ENCODE measurements around the gene ARGLU1.

ARGLU1 gene

DNA sequence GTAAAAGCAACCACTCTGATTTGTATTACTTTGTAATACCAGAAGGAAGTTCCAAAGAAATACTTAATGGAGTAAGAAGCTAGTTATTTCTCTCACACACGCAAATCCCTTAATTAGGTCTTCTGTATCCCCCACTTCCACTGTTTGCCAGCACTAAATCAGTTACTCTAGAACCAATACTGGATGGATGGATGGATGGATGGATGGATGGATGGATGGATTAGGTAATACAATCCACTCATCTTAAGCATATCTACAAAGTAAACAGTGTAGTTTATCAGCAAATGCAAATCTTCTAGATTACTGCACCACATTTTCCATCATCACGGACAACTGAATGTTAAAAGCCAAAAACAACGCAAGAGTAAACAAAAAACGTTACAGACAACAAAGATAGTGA lies 27.3 kb downstream of the ARGLU1 start:
- no peak for DNase-seq

DNA sequence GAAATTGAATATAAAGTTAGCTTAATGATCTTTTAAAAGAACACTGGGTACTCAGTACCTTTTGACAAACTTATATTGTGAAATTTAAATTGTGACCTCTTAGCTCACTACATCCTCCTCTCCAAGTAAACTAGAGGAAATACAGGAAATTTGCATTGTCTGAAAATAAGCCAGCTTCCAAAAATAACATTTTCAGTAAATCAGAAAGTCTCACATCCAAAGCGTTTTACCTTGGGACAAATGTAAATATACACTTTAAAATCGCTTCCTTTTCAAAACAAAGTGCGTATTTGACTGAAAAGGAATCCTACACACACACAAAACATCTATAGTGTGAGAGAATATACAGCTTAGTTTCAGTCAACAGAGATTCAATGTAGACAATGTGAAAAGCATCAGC lies 30.4 kb downstream of the ARGLU1 start:
- no peak for DNase-seq

DNA sequence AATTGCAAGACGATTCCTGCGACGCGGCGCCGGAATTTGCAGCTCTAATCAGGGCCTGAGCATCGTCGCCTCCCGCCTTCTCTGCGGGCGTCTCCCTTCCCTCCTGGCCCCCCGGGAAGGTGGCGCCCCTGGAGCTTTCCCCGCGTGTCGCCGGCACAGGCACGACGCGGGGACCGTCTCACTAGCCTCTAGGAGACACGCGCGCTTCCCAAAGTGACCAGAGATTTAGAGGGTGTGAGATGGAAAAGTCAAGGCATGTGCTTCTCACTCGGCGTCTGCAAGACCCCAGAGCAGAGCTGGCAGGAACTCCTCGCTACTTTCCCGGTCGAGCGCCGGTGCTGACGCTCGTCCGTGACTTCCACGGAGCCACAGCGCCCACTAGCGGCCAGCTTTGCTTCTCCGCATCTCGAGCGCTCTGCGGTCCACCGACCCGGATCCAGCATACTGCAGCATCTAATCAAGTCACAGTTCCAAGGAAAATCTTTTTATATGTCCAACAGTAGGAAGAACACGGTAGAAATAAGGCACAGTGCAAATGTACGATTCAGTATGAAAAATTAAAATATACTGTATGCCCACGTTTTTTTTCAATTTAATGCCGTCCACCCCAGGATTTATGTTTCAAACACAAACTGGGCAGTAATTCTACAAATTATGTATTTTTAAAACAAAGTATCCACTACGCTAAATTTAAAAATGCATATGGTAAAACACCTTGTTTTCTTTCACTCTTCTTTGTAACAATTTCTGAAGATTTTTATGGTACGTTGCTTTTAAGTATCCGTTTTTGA lies 31.5 kb downstream of the ARGLU1 start:
- DNase-seq = peak in 1 of 2 experiments; percentile 63

DNA sequence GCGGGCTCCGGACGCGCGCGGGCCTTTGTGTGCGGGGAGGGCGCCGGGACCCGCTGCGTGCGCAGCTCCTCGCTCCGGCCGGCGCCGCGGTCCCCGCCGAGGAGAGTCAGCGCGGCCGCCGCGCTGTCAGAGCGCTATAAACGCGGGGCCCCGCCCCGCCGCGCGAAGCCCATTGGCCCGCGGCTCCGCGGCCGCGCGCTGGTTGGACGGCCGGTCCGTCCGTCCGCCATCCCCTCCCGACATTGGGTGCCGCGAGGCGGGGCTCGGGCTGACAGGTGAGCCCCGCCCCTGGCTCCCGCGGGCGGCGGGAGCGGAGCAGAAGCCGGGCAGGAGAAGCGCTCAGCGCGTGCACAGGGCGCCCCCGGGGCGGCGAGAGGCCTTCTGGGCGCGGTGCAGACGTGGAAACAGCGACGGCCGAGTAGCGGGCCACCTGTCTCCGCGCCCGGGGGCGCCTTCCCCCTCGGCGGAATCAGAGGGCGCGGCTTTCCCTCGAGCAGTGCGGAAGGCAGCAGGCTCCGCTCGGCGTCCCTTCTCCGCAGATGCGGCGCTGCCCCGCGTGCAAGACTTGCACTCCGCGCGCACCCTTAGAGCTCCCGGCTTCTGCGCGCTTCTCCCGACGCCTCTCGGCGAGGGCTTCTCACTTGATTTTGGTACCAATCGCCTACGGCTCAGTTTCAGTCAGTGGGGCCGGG lies 32.2 kb downstream of the ARGLU1 start, which contains the start of gene EFNB2:
Gene EFNB2 (minus strand): TSS at position 111 of the 692 bp plus-strand sequence. CDS start 698 bp downstream, outside the sequence.
- peak; percentile 25 to 73 for DNase-seq

DNA sequence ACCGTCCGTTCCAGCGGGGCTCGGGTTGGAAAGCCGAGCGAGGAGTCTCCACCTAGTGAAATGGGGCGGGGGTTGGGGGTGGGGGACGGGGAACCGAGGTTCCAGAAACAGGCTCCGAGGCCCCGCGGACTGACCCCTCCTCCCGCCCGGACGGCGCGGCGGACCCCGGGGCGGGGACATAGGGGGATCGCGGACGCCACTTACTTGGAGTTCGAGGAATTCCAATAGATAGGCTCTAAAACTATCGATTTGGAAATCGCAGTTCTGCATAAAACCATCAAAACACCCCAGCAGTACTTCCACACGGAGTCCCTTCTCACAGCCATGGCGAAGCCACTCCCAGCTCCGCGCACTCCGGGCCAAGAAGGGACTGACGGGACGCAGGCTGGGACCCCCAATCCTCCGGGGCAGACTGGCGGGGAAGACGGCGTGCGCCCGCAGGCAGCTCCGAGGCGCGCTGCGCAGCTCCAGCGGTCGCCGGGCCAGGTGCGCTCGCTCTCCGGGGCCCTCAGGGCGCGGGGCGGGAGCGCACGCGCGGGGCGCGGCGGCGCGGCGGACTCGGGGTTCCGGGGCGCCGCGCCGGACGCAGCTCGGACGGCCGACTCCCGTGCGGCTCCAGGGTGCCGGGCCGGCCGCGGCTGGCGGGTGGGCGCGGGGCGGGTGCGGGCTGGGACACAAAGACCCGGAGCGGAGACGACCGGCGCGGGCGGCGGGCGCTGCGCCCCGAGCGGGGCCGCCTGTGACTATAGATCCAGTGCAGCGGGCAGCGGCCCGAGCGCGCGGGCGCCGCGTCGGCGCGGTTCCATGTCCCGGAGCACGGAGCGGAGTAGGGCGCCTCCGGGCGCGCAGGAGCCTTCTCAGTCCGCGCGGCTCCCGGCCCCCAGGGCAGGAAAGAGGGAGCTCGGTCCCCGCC lies 33.0 kb downstream of the ARGLU1 start:
- DNase-seq = no peak

DNA sequence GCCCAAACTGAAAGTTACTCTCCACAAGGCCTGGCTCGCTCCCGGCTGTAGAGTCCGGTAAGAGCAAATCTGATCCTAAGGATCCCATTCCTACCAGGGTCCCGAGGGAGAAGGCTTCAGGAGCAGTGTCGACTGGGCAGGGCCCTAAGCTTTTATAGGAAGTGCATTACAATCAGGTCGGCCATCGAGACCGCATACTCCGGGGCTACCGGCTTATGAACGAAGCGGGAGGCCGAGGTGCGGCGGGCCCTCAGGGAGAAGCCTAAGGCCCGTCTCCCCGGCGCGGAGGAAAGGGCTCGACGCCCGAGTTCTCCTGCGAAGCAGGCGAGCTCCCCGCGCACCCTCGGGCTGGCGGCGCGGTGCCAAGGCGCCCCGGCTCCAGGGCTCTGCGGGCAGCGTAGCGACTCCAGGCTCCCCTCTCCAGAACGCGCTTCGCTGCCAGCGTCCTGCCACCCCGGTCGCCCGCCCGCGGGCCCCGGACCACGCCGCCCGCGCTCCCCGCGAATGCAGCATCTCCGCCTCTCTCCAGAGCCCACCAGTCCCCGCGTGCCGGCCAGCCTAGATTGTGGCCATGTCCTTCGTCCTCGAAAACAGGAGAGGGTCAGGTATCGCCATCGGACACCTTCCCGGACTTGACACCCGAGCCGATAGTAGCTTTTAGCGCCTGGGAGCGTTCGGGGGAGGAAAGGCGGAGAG lies 33.8 kb downstream of the ARGLU1 start:
- DNase-seq = no peak

DNA sequence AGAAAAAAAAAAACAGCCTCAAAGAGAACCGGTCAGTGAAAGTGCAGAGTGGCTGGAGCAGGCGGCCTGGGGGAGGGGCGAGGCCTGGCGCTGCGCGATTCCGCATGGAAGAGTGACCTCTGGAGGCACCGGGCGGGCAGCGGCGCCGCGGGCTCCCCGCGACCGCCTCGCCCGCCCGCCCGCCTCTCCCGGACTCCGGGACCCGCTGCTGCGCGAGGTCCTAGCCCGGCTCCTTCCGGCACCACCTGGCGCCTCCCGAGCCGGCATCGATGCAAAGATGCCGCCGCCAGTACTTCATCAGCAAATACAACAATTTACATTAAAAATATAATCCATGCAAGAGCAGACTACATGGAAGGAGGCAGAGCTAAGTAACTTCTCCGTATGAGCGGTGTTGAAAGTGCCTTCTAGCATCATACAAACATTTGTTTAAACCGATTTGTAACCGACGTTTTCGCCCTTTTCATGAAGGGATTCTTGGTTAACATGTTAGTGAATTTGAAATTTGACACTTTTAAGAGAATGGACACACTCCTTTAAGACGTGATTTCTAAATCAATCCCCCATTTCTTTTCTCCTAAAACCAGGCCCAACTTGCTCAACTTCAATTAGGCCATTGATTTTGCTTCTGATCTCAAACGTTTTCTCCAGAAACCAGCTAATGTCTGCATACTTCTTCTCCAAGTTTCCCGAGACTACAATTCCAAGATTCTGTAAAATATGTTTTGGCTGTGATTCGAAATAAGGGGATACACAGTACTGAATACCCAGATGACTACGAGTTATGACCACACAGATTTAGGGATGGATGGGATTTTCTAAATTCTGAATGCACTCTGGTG lies 34.6 kb downstream of the ARGLU1 start:
- DNase-seq = no peak

DNA sequence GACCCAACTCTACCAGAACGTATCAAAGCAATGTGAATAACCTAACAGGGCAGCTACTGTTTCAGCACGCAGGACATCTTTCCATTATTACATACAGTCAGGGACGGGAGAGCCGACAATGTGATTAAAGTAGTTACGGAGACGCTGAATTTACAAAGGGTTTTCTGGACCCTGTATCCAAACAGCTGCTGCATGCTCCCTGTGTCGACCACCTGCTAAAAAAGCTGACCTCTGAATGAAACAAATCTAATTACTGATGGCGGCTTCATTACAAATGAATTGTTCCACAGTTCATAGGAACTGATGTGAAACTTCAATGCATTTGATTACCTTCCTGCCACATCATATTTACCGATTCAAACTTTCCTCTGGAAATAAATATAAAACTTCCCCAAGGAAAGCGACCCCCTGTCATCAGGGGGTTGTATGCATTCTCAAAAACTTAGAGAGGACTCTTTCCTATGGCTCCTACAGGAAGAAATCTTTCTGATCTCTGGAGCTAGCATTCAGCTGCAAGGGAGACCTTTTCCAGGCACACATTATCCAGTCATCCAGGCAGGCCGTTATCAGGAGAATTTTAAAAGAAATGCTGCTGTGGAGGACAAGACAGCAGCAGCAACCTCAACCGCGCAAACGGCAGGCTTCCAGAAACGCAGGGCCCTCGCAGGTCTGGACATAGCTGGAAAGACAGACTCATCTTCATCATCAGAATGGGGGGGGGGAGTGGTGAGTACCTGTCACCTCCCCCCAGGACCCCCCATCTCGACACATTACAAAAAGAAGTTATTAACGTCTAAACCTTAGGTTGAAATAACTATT lies 35.6 kb downstream of the ARGLU1 start:
- no peak for DNase-seq

DNA sequence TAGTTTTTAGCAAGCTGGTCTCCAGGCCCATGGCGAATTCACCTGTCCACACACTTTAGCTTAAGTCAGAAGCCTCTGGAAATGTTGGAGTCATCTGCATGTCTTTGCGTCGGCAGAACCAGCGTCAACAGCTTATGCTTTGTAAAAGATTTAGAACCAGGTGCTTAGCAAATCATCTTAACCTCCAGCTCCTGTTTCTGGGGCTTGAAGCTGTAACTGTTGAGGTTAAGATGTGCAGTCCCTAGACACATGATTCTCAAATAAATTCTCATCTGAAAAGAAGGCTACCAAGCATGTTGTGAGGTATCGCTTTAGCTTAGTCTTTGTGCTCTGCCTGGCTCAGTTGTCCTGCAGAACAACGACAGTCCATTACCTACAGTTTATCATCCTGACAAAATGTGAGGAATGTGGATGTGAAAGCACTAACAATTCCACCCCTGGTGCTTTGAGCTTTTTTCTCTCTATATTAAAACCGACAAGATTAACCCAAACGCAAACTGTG lies 36.9 kb downstream of the ARGLU1 start:
- DNase-seq = no peak

DNA sequence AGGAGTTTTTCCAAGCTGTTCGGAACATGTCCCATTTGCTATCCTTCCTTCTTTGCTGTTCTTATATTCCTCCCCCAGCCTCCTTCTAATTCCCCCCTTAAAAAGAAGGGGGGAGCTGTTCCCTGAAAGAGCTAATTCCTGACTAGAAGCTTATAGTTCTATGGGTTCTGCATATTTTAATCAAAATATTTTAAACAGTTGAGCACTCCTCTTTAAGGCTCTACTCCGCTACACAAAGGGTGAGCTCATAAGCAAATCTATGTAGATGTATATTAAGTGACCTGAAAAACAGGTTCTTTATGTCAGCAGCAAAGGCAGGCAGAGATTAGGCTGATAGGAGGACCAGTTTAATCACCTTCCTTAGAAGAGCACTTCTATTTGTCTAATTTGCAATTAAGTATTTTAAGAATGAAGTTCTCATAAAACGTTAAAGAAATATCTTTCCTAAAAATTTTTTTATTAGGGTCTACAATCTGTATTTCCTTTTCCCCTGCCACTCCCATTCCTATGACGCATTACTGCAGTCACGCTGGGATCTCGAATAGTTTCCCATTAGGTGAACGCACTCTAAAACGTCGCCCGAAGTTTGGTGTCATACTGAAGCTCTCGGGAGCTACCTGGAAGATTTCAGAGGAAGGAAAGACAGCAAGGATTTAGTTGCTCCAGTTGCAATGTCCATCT lies 37.6 kb downstream of the ARGLU1 start:
- no peak for DNase-seq

DNA sequence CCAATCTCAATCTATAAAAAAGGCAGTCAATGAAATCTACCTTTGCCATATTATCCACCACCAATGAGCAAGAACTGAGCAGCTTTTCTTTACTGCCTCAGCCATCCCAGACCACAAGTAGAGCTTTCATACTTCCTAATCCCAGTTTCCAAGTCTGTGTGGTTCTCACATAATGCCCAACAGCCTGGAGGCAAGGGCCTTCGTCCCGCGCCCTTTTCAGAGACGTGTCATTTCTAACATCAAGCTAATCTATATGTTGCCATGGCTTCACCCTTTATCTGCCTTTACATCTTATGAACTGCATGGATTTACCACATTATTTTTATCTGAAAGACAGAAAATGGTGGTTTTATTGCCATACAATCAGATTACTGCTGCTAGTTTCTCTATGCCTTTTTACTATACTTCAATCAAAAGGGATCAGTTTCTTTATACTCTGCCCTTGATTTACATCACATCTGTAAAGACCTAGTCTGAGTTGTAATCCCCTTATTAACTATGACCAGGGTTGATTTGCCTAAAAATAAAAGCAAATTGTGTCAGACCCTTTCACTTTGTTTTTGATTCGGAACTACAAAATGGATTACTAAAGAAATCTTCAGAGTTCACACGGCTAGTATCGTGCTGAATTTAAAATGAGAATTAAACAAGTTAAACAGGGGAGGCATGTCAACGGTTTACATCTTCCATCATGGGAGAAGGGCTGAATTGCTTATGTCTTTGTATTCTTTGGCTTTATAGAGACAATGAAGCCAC lies 38.3 kb downstream of the ARGLU1 start:
- DNase-seq = no peak

DNA sequence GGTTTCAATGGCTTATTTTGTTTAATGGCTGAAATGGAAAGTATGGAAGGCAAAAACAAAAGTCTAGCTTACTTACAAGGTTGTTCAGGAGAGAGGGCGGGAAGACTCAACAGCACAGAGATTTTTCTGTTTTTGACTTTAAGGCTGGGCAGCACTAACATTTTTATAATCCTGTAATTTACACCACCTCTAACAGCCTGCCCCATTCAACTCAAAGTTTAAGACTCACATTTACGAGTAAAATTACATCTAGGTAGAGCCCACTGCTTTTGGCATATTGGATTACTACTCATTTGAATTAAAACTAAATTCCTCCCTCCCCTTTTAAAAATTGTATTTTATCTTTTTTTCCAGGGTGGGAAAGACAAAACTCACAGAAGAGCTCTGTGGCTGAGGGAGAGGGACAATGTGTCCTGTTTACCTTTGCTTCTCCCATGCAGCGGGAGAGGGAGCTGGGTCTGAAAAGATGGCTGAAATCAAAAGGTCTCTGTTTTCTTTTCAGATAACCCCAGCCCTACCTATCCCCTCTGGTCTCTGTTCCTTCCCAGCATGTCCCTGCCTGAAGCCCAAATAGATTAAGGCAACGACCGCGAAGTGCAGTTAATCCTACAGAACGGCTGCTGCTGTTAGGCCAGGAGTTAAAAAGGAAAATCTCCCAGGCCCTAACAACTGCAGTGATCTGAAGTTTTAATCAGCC lies 39.1 kb downstream of the ARGLU1 start:
- no peak for DNase-seq

DNA sequence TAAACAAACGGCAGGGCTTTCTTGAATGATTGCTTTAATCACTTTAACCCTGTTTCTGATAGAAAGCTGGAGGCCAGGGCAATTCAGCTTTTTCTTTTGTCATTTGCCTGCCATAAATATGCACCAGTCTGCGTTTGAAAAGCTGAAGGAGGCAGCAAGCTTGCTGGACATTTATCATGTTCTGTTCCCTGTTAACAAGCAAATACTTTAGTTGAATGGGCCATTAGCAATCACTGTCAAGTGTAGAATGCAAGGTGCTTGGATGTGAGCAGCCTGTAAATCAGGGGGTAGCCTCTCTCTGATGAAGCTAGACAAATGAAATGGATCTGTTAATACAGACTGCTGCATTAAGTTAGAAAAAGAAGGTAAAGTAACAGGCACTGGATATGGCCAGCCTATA lies 40.1 kb downstream of the ARGLU1 start:
- DNase-seq = no peak

DNA sequence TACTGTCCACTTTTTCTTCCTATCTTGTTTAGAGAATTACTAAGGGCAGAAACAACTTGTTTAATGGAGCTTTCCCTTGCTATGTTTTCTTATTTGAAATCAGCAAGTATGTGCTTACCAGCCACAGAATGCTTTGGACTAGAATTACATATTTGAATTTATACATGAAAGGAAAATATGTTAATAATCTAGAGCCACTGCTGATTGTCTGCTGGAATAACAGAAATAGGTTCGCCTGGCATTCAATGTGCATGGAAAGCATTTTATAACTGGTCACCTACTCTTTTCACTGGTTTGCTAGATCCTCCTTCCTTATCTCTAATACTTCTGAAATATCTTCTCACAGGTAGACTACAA lies 40.5 kb downstream of the ARGLU1 start:
- no peak for DNase-seq

DNA sequence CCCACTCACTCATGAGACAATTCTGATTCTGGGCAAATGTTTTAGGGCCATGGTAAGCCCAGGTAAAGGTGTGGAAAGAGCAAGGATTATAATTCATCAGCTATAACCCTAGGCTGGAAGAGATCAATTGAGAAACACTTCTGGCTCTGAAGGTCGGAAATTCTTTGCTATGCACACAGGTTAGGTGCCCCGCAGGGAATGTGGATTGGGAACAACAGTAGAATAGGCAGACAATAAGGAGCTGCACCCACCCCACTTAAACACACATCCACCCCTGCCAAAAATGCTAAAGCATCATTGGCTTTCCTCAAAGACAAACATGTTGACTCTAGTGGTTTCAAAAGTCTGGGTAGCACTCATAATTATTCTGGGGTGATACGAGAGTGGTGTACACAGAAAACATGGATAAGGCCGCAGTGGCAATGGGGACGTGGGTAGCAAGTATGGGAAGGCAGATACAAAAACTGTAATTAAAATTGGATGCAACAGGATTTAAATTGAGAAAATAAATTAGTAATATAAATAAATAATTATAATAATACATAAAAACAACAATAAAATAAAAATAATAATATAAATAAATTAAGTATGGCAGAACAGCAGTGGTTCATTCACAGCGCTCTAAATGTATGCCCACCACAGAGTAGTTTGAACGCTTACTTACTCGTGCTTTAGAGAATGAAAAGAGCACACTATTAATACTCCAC lies 41.0 kb downstream of the ARGLU1 start:
- no peak for DNase-seq

DNA sequence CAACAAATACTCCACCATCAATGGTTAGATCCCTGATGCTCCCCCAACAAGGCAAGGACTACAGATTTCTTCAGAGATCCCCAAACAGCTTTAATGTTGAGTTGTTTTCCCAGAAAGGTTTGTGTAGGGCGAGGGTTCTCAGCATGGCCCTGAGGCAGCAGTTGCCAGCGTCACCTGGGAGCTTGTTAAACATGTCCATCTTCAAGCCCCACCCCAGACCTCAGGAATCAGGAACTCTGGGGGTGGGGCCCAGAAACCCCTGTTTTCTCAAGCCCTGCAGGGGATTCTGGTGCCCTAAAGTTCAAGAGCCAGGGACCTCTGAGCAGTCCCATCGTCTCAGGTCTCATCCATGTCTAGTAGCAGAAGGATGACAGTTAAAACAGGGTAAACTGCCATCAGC lies 42.1 kb downstream of the ARGLU1 start:
- no peak for DNase-seq

DNA sequence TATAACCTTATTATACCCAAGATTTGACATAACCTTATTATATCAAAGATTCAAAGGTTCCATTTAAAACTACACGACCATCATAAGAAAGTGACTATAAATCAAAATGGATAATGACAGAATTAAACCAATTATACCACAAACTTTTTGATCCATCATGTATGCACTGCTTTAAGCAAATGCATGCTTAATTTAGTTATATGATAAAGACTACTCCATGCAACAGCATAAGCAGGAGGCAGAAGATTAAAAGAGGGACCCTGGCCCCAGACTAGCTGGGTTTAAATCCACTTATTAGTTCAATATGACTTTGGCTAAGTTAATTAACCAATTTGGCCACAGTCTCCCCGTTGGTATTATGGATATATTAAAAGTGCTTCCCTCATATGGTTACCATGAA lies 43.8 kb downstream of the ARGLU1 start:
- no peak for DNase-seq

DNA sequence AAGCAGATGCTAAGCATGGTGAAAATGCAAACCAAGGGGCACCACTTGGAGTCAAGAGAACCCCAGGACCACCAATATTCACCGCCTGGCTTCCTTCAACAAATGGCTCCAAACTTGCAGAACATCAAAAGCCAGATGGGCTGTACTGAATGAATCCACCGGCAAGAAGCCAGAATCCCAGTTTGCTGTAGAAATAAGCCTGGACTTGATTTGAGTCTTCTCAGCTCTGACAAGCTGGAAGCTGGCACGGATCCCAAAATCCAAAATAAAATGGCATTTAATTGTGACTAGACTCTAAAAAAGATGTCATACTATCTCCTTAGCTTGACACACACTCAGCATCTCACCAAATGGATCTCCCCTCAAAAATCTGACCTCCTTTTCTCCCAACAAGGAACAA lies 44.4 kb downstream of the ARGLU1 start:
- DNase-seq = no peak

Measured in cerebellar nuclear complex (tissue), 1 donor.